ENCODE results near the gene TPO. TPM values are rescaled to one million over a fixed set of nuclear protein-coding genes. Genes with fewer than 3 reads are reported as not detected.

Gene TPO
- total RNA-seq, 2 experiments from 2014 or later = not detected

DNA sequence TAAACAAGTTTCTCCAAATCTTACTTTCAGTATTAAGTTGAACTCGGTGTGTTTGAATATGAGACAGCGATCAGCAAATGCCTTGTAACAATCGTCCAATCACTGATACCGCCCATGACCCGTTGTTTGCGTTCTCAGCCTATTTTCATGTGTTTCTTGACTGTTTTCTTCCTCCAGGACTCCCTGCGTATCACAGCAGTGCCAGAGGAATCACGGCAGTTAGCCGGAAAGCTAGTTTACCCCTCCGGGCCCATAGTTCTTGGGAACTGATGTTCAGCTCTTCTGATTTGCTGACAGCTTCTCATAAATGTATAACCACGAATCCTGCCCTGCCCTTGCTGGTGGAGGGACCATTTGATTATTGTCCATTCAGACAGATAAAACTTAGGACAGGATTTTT lies 42.2 kb upstream of the TPO start:
- POLR2A ChIA-PET = no interaction called here
- Mint-ChIP-seq H3K36me3 (ENCODE audit: low read depth) (no peaks in the 10 kb centered on the region), H3K9me3 (no peaks in the 10 kb centered on the region), H3K4me1 (ENCODE audit: low read depth) (peaks cover 2% of the 10 kb centered on the region), H3K27ac (no peak overlapping the region), H3K4me3 (no peak overlapping the region), H3K27me3 (no peaks in the 10 kb centered on the region)
- ATAC-seq (no peak), DNase-seq (no peak)
- intact Hi-C loops (cut with micrococcal nuclease) = no loop called here
- CTCF ChIA-PET = no interaction called here
- TF ChIP-seq, protein P1, sequence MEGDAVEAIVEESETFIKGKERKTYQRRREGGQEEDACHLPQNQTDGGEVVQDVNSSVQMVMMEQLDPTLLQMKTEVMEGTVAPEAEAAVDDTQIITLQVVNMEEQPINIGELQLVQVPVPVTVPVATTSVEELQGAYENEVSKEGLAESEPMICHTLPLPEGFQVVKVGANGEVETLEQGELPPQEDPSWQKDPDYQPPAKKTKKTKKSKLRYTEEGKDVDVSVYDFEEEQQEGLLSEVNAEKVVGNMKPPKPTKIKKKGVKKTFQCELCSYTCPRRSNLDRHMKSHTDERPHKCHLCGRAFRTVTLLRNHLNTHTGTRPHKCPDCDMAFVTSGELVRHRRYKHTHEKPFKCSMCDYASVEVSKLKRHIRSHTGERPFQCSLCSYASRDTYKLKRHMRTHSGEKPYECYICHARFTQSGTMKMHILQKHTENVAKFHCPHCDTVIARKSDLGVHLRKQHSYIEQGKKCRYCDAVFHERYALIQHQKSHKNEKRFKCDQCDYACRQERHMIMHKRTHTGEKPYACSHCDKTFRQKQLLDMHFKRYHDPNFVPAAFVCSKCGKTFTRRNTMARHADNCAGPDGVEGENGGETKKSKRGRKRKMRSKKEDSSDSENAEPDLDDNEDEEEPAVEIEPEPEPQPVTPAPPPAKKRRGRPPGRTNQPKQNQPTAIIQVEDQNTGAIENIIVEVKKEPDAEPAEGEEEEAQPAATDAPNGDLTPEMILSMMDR (IDR thresholded peaks at IDR 0.05) = no peak

DNA sequence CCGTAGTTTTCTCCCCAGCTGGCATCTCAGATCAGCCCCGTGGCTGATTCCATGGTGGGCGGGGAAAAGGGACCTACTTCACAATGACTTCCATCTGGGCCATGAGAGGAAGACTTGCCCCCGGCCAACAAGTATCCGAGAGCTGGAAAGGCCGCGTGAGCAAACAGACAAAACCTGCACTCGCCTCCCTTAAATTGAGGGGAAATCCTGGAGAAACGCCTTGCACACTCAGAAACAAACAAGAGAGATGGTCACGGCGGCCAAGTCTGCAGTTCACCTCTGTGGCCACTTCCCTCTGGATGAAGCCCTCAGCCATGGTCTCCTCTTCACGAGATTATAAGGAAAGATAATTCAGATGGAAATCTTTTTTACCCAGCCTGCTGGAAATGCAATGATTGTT lies 39.4 kb upstream of the TPO start:
- no peak overlapping the region for H3K4me3 Mint-ChIP-seq
- H3K36me3 Mint-ChIP-seq (ENCODE audit: low read depth) = no peaks in the 10 kb centered on the region
- TF ChIP-seq, protein P1 (IDR thresholded peaks at IDR 0.05) = no peak
- ChIA-PET POLR2A (no interaction called here), CTCF (no interaction called here)
- intact Hi-C loops (cut with micrococcal nuclease) = no loop called here
- H3K27me3 Mint-ChIP-seq = no peaks in the 10 kb centered on the region
- DNase-seq (no peak), ATAC-seq (no peak)
- no peaks in the 10 kb centered on the region for H3K4me1 Mint-ChIP-seq (ENCODE audit: low read depth)
- no peak overlapping the region for H3K27ac Mint-ChIP-seq
- H3K9me3 Mint-ChIP-seq = no peaks in the 10 kb centered on the region

DNA sequence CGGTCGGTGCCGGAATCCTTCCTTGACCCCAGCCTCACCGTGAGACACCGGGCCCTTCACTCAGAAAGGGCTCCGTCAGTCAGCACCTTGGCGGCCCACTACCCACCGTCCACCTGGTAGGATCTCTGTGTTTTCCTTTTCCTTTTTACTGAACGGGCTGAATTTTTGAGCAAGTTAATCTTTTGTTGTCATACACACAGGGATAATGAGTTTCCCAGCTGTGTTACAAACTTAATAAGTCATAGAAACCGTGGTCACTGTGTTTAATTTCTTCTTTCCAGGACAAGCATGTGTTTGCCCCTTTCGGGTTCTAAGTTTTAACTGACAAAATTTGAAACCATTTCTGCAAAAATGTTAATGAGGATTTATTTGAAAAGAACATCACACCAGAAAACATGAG lies 39.0 kb upstream of the TPO start:
- H3K4me3 Mint-ChIP-seq = no peak overlapping the region
- DNase-seq (no peak), ATAC-seq (no peak)
- TF ChIP-seq, protein P1 (IDR thresholded peaks at IDR 0.05) = no peak
- H3K4me1 Mint-ChIP-seq (ENCODE audit: low read depth) = no peaks in the 10 kb centered on the region
- ChIA-PET POLR2A (no interaction called here), CTCF (no interaction called here)
- no peaks in the 10 kb centered on the region for H3K36me3 Mint-ChIP-seq (ENCODE audit: low read depth)
- no peaks in the 10 kb centered on the region for H3K9me3 Mint-ChIP-seq
- no peak overlapping the region for H3K27ac Mint-ChIP-seq
- H3K27me3 Mint-ChIP-seq = no peaks in the 10 kb centered on the region
- intact Hi-C loops (cut with micrococcal nuclease) = no loop called here

DNA sequence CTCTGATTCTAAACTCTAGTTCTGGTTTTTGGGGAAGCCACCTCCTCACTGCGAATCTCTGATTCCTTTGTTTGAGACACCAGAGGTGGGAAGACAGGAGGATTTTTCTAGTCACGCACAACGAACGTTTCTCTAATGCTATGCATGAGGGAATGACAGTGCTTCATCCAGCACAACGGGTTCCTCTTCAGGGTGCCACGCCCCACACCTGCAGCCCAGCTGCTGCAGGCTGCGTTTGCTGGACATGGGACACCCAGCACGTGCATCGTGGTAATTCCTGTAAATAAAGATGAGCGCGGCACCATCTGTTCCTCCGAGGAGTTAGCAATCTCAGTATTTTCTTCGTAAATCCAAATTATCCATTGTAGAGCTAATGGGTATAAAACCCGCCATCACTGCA lies 37.5 kb upstream of the TPO start:
- TF ChIP-seq, protein P1 (IDR thresholded peaks at IDR 0.05) = no peak
- Mint-ChIP-seq H3K4me1 (ENCODE audit: low read depth) (no peaks in the 10 kb centered on the region), H3K36me3 (ENCODE audit: low read depth) (no peaks in the 10 kb centered on the region), H3K27ac (no peak overlapping the region), H3K9me3 (no peaks in the 10 kb centered on the region), H3K4me3 (no peak overlapping the region), H3K27me3 (no peaks in the 10 kb centered on the region)
- intact Hi-C loops (cut with micrococcal nuclease) = no loop called here
- DNase-seq (no peak), ATAC-seq (no peak)
- ChIA-PET CTCF (no interaction called here), POLR2A (no interaction called here)

DNA sequence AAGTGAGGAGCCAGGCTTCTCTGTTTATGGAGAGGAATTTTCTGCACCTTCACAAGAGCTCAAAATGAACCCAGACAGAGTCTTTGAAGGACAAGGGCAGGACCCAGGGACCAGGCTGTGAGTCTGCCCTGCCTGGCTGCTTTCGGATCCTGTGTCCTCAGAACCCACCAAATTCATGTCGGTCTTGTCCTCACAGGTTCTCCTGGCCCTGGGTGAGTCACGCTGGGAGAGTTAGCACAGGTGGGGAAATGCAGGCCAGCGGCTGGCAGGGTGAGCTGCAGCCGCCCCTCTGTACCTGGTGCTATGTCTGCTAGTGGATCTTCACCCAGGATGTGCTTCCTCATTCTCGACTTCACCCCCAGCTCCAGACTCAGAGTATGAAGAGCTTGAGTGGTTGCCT lies 35.8 kb upstream of the TPO start:
- ATAC-seq (no peak), DNase-seq (no peak)
- H3K36me3 Mint-ChIP-seq (ENCODE audit: low read depth) = no peaks in the 10 kb centered on the region
- ChIA-PET CTCF (interaction anchor here (1.3 kb wide), 1 partner anchor 174 kb away, joined by 3 read pairs; no protein-coding TSS in a partner anchor), POLR2A (no interaction called here)
- intact Hi-C loops (cut with micrococcal nuclease) = no loop called here
- TF ChIP-seq, protein P1 (IDR thresholded peaks at IDR 0.05) = no peak
- H3K27ac Mint-ChIP-seq = no peak overlapping the region
- H3K27me3 Mint-ChIP-seq = no peaks in the 10 kb centered on the region
- no peak overlapping the region for H3K4me3 Mint-ChIP-seq
- H3K4me1 Mint-ChIP-seq (ENCODE audit: low read depth) = no peaks in the 10 kb centered on the region
- H3K9me3 Mint-ChIP-seq = no peaks in the 10 kb centered on the region

Measured in activated CD8-positive, alpha-beta T cell treated with anti-CD3 and anti-CD28 coated beads for 36 hours (primary cell).